ENCODE measurements around the gene TRIP6. TPM values are rescaled to one million over a fixed set of nuclear protein-coding genes. Genes with fewer than 3 reads are reported as not detected.
A peak's percentile ranks its signal among the peaks of the same experiment; 100 is the strongest.

Gene TRIP6
- total and polyA plus RNA-seq, 2 experiments from 2014 or later, result 44.6 to 112 TPM

GRCh38 chr7:100825215-100825671 lies 41.9 kb upstream of the TRIP6 start:
- H4K20me1 ChIP-seq (replicated peaks; ENCODE audit: insufficient read depth), result peaks cover 27% of the 10 kb centered on the region
- peaks cover 51% of the 10 kb centered on the region for H3K79me2 ChIP-seq (replicated peaks; ENCODE audit: insufficient read depth)
- H3F3A ChIP-seq (replicated peaks; ENCODE audit: low read depth), result peaks cover 7% of the 10 kb centered on the region; the same call in 1 of the 2 replicates
- Mint-ChIP-seq H3K4me3 (peak overlapping the region; percentile 97), H3K9me3 (no peaks in the 10 kb centered on the region), H3K4me1 (peaks cover 23% of the 10 kb centered on the region), H3K27me3 (ENCODE audit: insufficient read depth, low read depth, poor library complexity) (peaks cover 21% of the 10 kb centered on the region), H3K27ac (peak overlapping the region; percentile 4; the same call in 1 of the 2 replicates), H3K36me3 (ENCODE audit: low read depth) (peaks cover 58% of the 10 kb centered on the region)
- H3K4me3 ChIP-seq, result peak overlapping the region; percentile 98
- H3K9me2 ChIP-seq (ENCODE audit: insufficient read depth), result no peaks in the 10 kb centered on the region
- peak overlapping the region; percentile 45; the same call in 1 of the 2 replicates for H3K27ac ChIP-seq (ENCODE audit: low read depth)
- no peak for TF ChIP-seq NANOG (IDR thresholded peaks at IDR 0.05; ENCODE audit: borderline replicate concordance)
- TF ChIP-seq STAT1 (IDR thresholded peaks at IDR 0.05; ENCODE audit: unreplicated experiment), result no peak
- TF ChIP-seq CTCF (conservative IDR thresholded peaks at IDR 0.05; ENCODE audit: low read depth in 2 of 2), result no peak
- no peak for TF ChIP-seq EZH2phosphoT487 (IDR thresholded peaks at IDR 0.05; ENCODE audit: unreplicated experiment)
- no peak for TF ChIP-seq EZH2 (IDR thresholded peaks at IDR 0.05; ENCODE audit: low read depth, unreplicated experiment)
- H3K36me3 ChIP-seq (ENCODE audit: insufficient read depth), result peaks cover 25% of the 10 kb centered on the region
- H2AFZ ChIP-seq, result no peak overlapping the region
- peak overlapping the region; percentile 100 for H3K4me2 ChIP-seq
- DNase-seq (ENCODE audit: low spot score) (peak; percentile 40), ATAC-seq (no peak)
- H3K27me3 ChIP-seq (ENCODE audit: insufficient read depth), result no peaks in the 10 kb centered on the region
- peaks cover 15% of the 10 kb centered on the region; the same call in 1 of the 2 replicates for H3K4me1 ChIP-seq (ENCODE audit: insufficient read depth)

- peak overlapping the region; percentile 72; the same call in 1 of the 2 replicates for H3K27ac ChIP-seq (ENCODE audit: low read depth)
- peaks cover 15% of the 10 kb centered on the region; the same call in 1 of the 2 replicates for H3K4me1 ChIP-seq (ENCODE audit: insufficient read depth)
- no peaks in the 10 kb centered on the region for H3K9me2 ChIP-seq (ENCODE audit: insufficient read depth)
- peaks cover 52% of the 10 kb centered on the region for H3K36me3 Mint-ChIP-seq (ENCODE audit: low read depth)
- H3F3A ChIP-seq (replicated peaks; ENCODE audit: low read depth), result peaks cover 7% of the 10 kb centered on the region; the same call in 1 of the 2 replicates
- H3K27ac Mint-ChIP-seq, result peak overlapping the region; percentile 89
- H2AFZ ChIP-seq, result no peak overlapping the region
- no peaks in the 10 kb centered on the region for H3K27me3 ChIP-seq (ENCODE audit: insufficient read depth)
- peak overlapping the region; percentile 100 for H3K4me2 ChIP-seq
- H3K9me3 Mint-ChIP-seq, result no peaks in the 10 kb centered on the region; the same call in 2 of the 3 replicates
- peak; percentile 56 for DNase-seq (ENCODE audit: low spot score)
- peaks cover 51% of the 10 kb centered on the region for H3K79me2 ChIP-seq (replicated peaks; ENCODE audit: insufficient read depth)
- peaks cover 21% of the 10 kb centered on the region for H3K27me3 Mint-ChIP-seq (ENCODE audit: insufficient read depth, low read depth, poor library complexity)
- peaks cover 18% of the 10 kb centered on the region for H3K36me3 ChIP-seq (ENCODE audit: insufficient read depth)
- peaks cover 23% of the 10 kb centered on the region for H3K4me1 Mint-ChIP-seq
- H3K4me3 ChIP-seq, result peak overlapping the region; percentile 98
- peaks cover 27% of the 10 kb centered on the region for H4K20me1 ChIP-seq (replicated peaks; ENCODE audit: insufficient read depth)
- H3K4me3 Mint-ChIP-seq, result peak overlapping the region; percentile 97
- TF ChIP-seq CTCF (conservative IDR thresholded peaks at IDR 0.05; ENCODE audit: low read depth in 2 of 2) (peak; percentile 32 to 47; a peak in 3 of 4 replicates), ZNF462 (CRISPR knock-in tag; IDR thresholded peaks at IDR 0.05) (no peak), POLR2AphosphoS5 (IDR thresholded peaks at IDR 0.05; ENCODE audit: low read depth) (no peak; the same call in 1 of the 2 replicates), EZH2phosphoT487 (IDR thresholded peaks at IDR 0.05; ENCODE audit: unreplicated experiment) (no peak), ZNF114 (CRISPR knock-in tag; IDR thresholded peaks at IDR 0.05) (no peak)
- peak; percentile 1; the same call in 2 of the 3 replicates for ATAC-seq
These were observed 41.3 kb upstream of the TRIP6 start for GRCh38 chr7:100825751-100826513.

Data from GM23338 (cell line).